SH-SY5Y (cell line): ENCODE results near the gene SCYGR4.

ENCODE experiments used
- GATA2 ChIP-seq: IDR thresholded peaks from 2 replicates; pipeline ENCODE4 v1.6.1; 2011; ENCODE audit warnings: mild to moderate bottlenecking, low read depth, low read length
- GATA3 ChIP-seq: IDR thresholded peaks from 2 replicates; pipeline ENCODE4 v1.6.1; 2011; ENCODE audit warnings: low read depth, mild to moderate bottlenecking, low read length, moderate library complexity

GRCh38 chr2:227606476-227606875 lies 10.8 kb upstream of the SCYGR4 start:
- TF ChIP-seq GATA3 (no peak), GATA2 (no peak)
